Muscle of back (tissue), 11 donors: ENCODE measurements around the gene PSMB7. TPM values are rescaled to one million over a fixed set of nuclear protein-coding genes. Genes with fewer than 3 reads are reported as not detected.

Source experiments
- DNase-seq, 3 donors: peaks; one replicate each; pipeline versions ENCODE4 v3.0.0 to v3.0.0-alpha.2; 2013
- polyA plus RNA-seq, 10 donors: library from polyadenylated mRNA; unstranded; fragments of 120-200 nt; gene quantifications; one replicate each; pipeline ENCODE4 v1.2.1, GENCODE V29; 2013; ENCODE audit not compliant: insufficient read length in 10 of 10

PSMB7 gene
- polyA plus RNA-seq, 10 donors: 155 to 206 (median 185) TPM

- no peak for DNase-seq
These were observed 57.4 kb downstream of the PSMB7 start for GRCh38 chr9:124357721-124358361.

- no peak for DNase-seq
These were observed 58.4 kb downstream of the PSMB7 start for GRCh38 chr9:124356745-124357390.

DNA sequence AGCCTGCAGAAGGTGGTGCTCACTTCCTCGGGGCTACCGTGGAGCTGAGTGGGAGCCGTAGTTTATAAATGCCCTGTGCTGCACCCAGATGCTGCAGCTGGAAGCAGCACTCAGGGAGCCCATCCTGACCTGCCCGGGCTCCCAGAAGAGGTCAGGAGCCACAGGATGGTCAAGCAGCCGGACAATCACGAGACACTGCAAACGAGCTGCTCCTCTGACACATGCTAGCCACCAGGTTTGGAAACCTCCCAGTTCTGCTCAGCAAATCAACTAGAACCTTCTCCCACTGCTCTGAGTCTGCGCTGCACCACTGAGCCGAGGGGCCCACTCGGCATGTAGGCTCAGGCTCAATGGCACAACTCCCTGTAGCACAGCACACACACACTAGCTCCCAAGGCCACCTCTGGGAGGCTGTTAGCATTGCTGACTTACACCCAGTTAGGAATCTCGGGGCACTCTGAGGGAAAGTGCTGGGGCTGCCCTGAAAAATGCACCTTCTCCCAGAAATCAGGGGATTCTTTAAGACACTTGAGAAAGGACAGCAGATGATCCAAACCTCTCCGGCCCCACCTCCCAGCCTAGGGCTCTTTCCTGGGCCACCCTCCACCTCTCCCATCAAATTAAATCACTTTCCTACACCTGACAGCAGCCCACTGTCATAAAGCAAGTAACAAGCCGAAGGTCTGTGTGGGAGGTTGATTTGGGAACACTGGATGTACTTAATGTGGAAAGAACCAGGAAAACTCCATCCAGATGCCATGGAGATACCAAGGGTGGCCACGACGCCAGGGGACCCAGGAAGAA is 59.1 kb downstream of the PSMB7 start:
- no peak for DNase-seq

GRCh38 chr9:124355039-124355940 is 60.0 kb downstream of the PSMB7 start:
- DNase-seq: no peak

DNA sequence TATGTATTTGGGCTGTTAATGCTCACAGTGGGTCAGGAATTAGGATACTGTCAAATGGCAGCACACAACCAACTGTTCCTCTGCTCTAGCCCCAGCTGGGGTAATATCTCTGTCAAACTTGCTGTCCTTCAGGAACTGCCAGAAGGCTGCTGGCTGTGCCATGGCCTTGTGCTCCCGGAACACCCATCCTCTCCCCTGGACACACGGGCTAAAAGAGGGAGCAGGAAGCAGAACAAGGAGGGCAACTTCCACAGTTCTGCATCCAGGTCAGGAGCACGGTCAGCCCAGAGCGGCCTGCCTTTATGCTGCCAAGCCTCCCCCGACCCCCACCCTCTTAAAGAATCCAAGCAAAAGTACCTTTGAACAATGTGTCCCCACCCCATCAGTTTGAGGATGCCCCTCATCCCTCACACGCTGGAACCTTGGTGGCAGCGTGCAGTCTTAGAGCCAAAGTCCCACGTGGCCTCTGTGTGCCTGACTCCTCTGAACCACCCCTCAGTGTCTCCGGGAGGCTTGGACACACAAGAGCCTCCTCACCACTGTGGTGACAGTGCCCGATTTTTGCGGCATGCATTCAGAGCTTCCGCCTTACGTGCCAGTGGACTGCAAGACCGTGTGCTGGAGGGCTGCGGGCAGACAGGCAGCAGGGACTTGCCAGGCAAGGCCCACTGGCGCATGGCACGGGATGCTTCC is 60.8 kb downstream of the PSMB7 start:
- no peak for DNase-seq

- no peak for DNase-seq
These were observed 61.4 kb downstream of the PSMB7 start for GRCh38 chr9:124353811-124354274.

DNA sequence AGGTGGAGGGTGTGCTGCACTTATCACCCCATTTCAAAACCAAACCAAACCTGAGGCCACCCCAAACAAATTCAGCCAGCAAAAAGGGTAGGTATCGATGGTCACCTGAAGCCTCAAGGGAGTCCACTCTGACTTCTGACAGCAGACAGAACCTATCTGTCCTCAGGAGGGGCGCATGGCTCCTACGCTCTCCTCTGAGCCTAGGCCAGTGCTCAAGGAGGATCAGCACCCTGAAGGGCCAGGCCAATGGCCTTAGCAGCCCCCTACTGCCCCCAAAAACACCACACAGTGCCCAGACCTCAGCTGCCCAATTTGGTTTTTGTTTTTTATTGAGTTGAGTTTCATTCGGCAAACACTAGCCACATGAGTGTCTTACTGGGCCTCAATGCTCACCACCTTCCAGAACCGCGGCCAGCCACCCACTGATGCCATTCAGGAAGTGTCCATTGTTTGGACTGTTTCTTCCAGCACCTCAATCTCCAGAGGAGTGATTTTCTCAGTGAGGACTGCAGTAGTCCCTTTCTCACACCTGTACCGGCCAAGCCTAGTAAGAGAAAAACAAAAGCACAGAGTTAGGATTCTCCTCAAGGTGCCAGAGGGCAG is 62.0 kb downstream of the PSMB7 start:
- DNase-seq: no peak

DNA sequence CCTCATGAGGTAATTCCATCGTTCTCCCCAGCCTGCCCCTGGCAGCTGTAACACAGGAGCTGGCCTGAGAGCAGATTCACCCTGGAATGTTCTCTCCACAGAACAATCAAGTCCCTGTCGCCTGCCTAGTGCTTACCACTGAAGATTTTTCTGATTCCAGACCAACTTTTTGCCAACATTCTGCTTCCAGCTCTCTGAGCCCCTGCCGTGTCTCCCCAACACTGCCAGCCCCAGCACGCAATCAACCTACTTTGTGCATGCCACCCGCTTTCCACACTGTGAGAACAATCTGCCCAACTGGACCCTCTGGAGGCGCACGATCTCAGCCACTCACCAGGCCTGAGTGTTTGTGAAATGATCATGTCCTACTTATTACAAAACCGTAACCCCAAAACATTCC is 62.6 kb downstream of the PSMB7 start:
- DNase-seq: no peak

- DNase-seq: no peak
These were observed 63.4 kb downstream of the PSMB7 start for GRCh38 chr9:124351672-124352468.

DNA sequence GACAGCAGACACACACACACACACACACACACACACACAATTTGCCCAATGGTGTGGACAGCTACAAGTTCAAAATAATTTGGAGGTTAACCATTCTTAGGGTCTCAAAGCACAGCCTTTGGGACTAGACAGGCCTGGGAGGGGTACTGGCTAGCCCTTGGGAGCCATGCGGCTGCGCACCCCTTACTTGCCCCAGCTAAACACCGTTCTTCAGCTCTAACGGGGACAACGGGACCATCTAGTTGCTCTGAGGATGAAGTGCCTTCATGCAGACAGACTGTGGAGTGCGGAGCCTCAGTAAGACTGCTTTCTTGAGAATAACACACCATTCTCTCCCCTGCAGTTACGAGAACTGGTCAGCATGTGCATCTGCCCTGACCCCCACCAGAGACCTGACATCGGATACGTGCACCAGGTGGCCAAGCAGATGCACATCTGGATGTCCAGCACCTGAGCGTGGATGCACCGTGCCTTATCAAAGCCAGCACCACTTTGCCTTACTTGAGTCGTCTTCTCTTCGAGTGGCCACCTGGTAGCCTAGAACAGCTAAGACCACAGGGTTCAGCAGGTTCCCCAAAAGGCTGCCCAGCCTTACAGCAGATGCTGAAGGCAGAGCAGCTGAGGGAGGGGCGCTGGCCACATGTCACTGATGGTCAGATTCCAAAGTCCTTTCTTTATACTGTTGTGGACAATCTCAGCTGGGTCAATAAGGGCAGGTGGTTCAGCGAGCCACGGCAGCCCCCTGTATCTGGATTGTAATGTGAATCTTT is 64.6 kb downstream of the PSMB7 start:
- no peak for DNase-seq

GRCh38 chr9:124349675-124350493 is 65.4 kb downstream of the PSMB7 start:
- no peak for DNase-seq

- DNase-seq: no peak
These were observed 66.0 kb downstream of the PSMB7 start for GRCh38 chr9:124349267-124349666.

DNA sequence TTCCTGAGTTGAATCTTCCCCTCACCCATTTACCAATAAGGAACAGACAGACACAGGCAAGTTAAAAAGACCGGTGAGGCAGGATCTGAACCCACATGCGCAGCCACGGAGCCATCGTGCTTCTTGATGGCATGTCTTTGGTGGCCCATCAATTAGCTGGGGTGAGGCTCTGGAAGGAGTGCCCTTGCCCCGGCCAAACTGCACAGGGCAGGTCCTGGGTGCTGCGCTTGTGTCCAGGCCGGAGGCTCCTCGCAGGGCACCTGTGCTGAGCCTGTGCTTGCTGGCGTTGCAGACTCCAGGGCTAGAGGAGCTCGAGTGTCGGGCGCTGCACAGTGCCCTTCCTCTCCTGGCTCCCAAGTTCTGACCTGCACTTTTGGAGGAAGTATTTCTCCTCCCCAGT is 66.4 kb downstream of the PSMB7 start:
- DNase-seq: no peak

GRCh38 chr9:124348363-124348762 is 66.9 kb downstream of the PSMB7 start:
- DNase-seq: no peak

DNA sequence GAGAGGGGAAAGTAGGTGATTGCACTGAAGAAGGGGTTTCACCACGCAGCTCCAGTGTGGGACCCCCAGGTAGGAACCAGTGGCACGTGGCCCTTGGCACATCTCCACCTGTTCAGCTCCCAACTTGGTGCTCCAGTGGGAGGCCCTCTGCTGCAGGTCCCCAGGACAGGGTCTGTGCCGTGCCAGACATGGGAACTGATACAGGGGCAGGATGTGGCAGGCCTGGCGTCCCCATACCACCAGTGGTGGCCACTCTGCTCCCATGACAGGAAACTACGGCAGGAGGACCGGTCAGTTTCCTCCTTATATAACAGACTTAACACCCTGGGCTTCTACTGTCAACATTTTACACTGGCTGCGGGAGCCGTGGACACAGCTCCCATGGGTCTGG is 67.3 kb downstream of the PSMB7 start:
- no peak for DNase-seq

DNA sequence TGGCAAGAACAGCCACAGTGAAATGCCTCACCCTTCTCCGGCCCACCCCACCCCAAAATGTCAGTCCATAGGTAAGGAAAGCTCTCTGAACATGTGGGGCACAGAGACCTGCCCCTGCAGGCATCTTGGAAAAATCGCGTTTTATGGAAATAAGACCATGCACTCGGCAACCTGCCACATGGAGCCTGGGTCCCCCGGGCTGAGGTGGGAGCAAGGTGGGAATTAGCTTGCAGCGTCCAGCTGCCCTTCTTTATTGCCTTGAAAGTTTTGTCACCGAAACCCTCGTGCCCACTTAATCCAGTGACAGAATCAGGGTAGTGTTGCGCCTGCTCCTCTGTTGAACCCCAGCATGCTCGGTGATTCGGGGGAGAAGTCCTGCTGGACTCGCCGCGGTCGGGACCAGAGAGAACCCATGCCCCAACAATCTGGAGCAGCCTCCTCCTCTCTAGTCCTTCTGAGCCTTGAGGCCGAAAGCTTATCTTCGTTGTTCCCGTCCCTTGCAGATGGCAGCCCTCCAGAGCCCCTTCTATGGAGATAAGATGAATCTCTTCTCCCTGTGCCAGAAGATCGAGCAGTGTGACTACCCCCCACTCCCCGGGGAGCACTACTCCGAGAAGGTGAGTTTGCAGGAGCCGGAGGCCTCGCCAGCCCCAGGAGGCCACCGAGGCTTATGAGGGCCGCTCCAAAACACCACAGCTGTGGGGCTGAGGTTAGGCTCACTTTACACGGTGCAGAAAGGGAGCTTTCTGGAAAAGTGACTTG is 67.9 kb downstream of the PSMB7 start:
- DNase-seq: no peak
